ENCODE measurements around the gene SHROOM3.
A peak's percentile ranks its signal among the peaks of the same experiment; 100 is the strongest.

The SHROOM3 gene

GRCh38 chr4:76622126-76622525, 187.1 kb downstream of the SHROOM3 start:
- no peak for DNase-seq (ENCODE audit: low read depth)
- no peak for TF ChIP-seq CTCF (conservative IDR thresholded peaks at IDR 0.05; ENCODE audit: control insufficient read depth, insufficient read depth, low read depth, low read length)
- no peak overlapping the region for H3K4me3 ChIP-seq (ENCODE audit: control insufficient read depth, low read depth, low read length)

DNA sequence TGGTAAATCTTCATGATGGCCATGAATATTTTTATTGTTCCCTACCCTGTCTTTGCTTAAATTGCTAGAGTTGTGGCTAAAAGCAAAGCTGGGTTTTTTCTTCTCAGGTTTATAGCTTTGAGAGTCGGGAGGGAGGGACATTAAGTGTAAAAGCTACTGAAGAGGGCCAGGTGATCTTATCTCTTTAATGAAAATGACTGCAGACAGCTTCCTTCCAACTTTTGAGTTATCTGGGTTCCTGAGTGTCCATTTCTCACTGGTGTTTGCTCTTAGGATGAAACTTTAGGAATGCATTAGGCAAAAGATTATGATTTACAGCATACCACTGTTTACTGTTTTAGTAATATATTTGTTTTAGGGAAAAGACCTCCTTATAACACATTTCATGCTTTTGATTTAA, 187.7 kb downstream of the SHROOM3 start:
- no peak for TF ChIP-seq CTCF (conservative IDR thresholded peaks at IDR 0.05; ENCODE audit: control insufficient read depth, insufficient read depth, low read depth, low read length)
- H3K4me3 ChIP-seq (ENCODE audit: control insufficient read depth, low read depth, low read length), result no peak overlapping the region
- DNase-seq (ENCODE audit: low read depth), result no peak

GRCh38 chr4:76623217-76624045, 188.4 kb downstream of the SHROOM3 start:
- TF ChIP-seq CTCF (conservative IDR thresholded peaks at IDR 0.05; ENCODE audit: control insufficient read depth, insufficient read depth, low read depth, low read length), result no peak
- no peak overlapping the region for H3K4me3 ChIP-seq (ENCODE audit: control insufficient read depth, low read depth, low read length)
- DNase-seq (ENCODE audit: low read depth), result no peak

- DNase-seq (ENCODE audit: low read depth), result peak; percentile 94
- H3K4me3 ChIP-seq (ENCODE audit: control insufficient read depth, low read depth, low read length), result no peak overlapping the region
- no peak for TF ChIP-seq CTCF (conservative IDR thresholded peaks at IDR 0.05; ENCODE audit: control insufficient read depth, insufficient read depth, low read depth, low read length)
Measured at GRCh38 chr4:76624241-76624681, 189.2 kb downstream of the SHROOM3 start.

DNA sequence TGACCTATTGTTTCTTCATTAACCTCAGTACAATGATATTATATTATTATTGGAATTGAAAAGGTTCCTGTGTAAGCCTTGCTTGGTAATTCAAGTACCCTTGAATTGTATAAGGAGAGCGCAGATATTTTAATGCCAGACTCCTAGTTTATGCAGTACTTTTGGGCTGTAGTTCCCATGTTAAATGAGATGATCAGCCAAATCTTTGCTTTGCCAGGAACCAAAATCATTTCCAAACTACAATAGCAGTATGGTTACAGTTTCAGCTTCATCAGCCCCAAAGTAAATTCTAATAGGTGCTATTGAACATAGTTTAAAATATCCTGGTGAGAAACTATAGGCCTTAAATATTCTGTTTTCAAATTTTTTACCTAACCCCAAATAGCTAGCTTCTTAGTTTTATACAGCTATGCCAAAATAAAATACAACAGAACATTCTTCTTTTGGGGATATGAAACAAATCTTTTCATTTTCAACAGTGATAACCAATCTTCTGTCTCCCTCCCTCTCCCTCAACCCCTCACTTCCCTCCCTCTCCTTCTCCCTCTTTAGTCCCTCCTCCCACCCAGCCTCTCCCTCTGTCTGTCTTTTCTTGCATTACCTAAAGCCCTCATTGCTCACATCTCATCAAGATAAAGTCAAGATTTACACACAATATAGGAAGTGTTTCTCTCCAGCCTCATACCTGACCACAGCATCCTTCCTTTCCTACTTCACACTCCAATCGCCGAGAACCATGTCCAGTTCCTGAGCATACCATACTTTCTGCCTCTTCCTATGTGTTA, 190.1 kb downstream of the SHROOM3 start:
- no peak for DNase-seq (ENCODE audit: low read depth)
- H3K4me3 ChIP-seq (ENCODE audit: control insufficient read depth, low read depth, low read length), result no peak overlapping the region
- no peak for TF ChIP-seq CTCF (conservative IDR thresholded peaks at IDR 0.05; ENCODE audit: control insufficient read depth, insufficient read depth, low read depth, low read length)

DNA sequence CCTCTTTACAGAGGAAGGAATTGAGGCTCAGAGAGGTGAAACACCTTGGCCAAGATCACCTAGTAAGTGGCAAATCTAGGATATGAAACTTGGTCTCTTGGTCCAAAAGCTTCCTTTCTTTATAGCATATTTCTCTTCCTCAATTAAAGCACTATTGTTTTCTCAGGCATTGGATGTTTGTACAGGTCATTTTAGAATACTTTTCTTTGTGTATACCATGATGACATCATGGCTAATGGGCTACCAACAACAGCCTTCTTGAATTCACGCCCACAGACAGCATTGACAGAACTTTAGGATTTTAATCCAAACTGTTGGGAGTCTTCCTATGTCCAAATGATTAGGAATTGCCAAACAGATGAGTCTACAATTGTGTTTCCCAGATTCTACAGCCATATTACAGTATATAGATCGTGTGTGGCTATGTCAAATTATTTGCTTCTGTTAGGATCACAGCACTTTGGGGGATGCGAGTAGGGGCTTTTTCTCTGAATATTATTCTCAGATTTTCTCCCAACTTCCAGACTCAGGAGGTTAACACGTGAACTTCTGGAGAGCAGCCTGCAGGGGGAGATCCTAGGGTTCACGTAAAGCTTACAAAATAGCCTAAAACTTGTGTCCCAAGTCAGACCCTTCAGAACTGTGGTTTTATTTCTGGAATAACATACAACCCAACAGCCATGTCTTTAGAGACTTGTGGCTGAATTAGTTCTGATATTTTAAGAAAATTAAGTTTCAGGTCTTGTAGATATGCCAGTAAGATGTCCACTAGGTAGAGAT, 191.8 kb downstream of the SHROOM3 start:
- peak; percentile 29 for DNase-seq (ENCODE audit: low read depth)
- TF ChIP-seq CTCF (conservative IDR thresholded peaks at IDR 0.05; ENCODE audit: control insufficient read depth, insufficient read depth, low read depth, low read length), result peak; percentile 39
- H3K4me3 ChIP-seq (ENCODE audit: control insufficient read depth, low read depth, low read length), result no peak overlapping the region

All from fibroblast of mammary gland (primary cell).